ENCODE results near the gene MDFI.

DNA sequence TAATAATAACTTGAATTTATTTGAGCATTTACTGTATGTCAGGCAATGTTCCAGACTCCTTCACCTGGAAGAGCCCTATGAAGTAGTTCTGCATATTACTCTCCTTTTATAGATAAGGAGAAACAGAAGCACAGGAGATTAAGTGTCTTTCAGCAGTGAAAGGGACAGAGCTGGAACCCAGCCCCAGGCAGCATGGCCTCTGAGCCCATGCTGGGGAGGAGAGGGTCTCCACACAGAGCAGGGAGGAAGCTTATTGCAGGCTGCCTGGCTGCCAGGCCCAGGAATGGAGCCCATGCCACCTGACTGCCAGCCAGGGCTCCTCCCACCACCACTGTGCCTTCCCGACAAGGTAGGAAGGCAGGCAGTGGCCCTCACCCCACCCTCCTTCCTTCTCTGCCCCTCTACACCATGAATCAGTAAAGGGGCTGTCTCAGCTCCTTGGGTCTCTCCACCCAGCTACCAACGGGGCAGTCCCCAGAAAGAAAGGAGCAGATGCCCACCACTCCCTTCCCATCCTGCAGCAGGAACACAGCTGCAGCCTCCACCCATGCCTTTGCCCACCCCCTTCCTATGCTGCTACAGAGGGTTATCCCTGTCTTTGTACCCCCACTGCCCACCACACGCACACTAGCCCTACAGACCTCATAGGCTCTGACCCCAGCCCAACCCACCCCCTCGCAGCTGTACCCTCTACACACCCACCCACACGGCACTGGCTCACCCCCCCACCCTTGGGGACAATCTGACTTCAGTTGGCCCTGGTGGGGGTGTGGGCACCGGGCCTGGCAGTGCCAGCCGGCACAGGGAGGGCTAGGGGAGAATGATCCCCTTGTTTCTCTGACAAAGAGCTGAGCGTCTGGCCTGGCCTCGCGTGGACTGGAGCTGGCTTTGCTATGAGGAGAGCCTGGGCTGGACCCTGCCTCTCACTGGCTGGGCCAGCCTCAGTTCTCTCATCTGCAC lies 55.3 kb downstream of the MDFI start:
- no peak for TF ChIP-seq POLR2AphosphoS5 (IDR thresholded peaks at IDR 0.05; ENCODE audit: borderline replicate concordance, low read depth, low read length)
- TF ChIP-seq EZH2 (IDR thresholded peaks at IDR 0.05), result no peak
